ENCODE results near the gene CAVIN2.

DNA sequence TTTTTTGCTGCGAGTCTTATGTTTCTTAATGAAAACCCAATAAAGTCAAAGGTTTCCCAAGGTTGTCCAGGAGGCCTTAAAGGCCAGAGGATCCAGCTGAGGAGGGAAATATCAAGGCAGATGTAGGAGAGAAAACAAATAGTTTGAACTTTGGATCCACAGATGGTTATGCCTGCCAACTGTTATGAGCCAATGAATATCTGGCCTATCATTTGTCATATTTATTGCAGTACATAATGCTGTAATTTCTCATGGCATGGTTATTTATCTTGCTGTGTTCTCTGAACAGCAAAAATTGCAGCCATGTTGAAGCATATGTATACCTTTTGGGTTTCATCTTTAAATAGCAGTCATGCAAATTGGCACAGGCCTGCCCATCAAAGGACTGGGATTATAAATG, 38.2 kb upstream of the CAVIN2 start:
- TF ChIP-seq, protein P1, sequence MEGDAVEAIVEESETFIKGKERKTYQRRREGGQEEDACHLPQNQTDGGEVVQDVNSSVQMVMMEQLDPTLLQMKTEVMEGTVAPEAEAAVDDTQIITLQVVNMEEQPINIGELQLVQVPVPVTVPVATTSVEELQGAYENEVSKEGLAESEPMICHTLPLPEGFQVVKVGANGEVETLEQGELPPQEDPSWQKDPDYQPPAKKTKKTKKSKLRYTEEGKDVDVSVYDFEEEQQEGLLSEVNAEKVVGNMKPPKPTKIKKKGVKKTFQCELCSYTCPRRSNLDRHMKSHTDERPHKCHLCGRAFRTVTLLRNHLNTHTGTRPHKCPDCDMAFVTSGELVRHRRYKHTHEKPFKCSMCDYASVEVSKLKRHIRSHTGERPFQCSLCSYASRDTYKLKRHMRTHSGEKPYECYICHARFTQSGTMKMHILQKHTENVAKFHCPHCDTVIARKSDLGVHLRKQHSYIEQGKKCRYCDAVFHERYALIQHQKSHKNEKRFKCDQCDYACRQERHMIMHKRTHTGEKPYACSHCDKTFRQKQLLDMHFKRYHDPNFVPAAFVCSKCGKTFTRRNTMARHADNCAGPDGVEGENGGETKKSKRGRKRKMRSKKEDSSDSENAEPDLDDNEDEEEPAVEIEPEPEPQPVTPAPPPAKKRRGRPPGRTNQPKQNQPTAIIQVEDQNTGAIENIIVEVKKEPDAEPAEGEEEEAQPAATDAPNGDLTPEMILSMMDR (conservative IDR thresholded peaks at IDR 0.05; ENCODE audit: low read length) = no peak
- no peak for TF ChIP-seq EZH2phosphoT487 (IDR thresholded peaks at IDR 0.05; ENCODE audit: borderline replicate concordance)
